ENCODE results near the gene MYEOV.

MYEOV gene

DNA sequence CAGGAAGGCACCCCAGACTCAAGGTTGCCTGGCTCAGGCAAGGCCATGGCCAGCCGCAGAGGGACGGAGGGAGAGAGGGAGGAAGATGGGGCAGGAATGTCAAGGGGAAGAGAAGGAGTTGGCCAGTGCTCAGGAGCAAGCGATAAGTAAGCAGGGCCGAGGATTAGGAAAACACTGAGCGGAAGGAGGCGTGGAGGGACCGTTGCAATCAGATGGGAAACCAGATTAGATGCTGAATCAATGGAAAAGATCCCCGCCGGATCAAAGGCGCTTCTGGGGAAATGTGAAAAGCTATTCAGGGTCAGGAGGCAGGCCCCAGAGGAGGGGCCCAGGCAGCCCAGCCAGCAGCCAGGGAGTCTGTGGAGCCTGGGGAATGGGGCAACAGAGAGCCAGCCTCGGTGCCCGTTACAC, 26.6 kb upstream of the MYEOV start:
- intact Hi-C loops (cut with DNase I; ENCODE audit: low total_unique reads) = no loop called here
- Histone ChIP-seq H3K4me3 (no peak overlapping the region), H3K27ac (no peak overlapping the region), H3K9me3 (no peaks in the 10 kb centered on the region), H3K4me1 (no peaks in the 10 kb centered on the region), H3K36me3 (no peaks in the 10 kb centered on the region), H3K27me3 (no peaks in the 10 kb centered on the region)
- TF ChIP-seq, protein P1, sequence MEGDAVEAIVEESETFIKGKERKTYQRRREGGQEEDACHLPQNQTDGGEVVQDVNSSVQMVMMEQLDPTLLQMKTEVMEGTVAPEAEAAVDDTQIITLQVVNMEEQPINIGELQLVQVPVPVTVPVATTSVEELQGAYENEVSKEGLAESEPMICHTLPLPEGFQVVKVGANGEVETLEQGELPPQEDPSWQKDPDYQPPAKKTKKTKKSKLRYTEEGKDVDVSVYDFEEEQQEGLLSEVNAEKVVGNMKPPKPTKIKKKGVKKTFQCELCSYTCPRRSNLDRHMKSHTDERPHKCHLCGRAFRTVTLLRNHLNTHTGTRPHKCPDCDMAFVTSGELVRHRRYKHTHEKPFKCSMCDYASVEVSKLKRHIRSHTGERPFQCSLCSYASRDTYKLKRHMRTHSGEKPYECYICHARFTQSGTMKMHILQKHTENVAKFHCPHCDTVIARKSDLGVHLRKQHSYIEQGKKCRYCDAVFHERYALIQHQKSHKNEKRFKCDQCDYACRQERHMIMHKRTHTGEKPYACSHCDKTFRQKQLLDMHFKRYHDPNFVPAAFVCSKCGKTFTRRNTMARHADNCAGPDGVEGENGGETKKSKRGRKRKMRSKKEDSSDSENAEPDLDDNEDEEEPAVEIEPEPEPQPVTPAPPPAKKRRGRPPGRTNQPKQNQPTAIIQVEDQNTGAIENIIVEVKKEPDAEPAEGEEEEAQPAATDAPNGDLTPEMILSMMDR (IDR thresholded peaks at IDR 0.05) = no peak
- DNase-seq = no peak

DNA sequence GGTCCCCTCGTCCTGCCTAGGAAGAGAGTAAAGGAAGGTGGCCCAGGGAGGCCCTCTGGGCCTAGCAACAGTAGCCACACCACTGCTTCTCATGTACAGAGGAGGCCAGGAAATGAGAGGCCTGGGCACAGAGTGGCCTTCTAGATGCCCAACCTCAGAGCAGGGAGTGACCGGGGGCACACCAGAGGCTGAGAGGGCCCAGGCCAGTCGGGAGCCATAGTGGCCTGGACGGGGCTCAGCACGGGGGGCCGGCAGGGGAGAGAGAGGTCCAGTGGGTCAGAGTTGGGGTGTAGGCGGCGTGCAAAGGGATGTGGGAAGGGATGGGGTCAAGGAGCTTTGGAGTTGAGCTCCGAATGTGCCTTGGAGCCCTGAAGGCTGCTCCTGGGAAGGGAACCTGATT, 25.0 kb upstream of the MYEOV start:
- no peaks in the 10 kb centered on the region for H3K36me3 ChIP-seq
- TF ChIP-seq, protein P1 (IDR thresholded peaks at IDR 0.05) = no peak
- no peaks in the 10 kb centered on the region for H3K9me3 ChIP-seq
- DNase-seq = no peak
- H3K27me3 ChIP-seq = no peaks in the 10 kb centered on the region
- no peaks in the 10 kb centered on the region for H3K4me1 ChIP-seq
- H3K4me3 ChIP-seq = no peak overlapping the region
- intact Hi-C loops (cut with DNase I; ENCODE audit: low total_unique reads) = no loop called here
- no peak overlapping the region for H3K27ac ChIP-seq

DNA sequence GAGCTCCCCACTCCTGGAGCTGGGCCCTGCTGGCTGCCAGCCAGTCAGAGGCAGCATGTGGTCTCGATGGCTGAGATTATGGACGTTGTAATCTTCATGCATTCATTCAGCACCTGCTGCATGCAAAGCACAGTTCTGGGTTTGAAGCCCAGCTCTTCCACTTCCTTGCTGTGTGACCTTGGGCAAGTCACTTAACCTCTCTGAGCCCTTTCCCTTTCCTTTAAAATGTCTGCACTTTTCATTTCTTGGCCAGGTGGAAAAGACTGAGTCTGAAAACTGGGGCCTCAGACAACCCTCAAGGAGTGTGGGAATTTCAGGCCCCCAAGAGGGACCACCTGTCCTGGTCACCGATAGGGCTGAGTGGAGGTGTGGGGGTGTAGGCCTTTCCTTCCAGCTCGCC, 24.6 kb upstream of the MYEOV start:
- Histone ChIP-seq H3K27me3 (no peaks in the 10 kb centered on the region), H3K9me3 (no peaks in the 10 kb centered on the region), H3K27ac (no peak overlapping the region), H3K4me1 (no peaks in the 10 kb centered on the region), H3K4me3 (no peak overlapping the region), H3K36me3 (no peaks in the 10 kb centered on the region)
- DNase-seq = no peak
- TF ChIP-seq, protein P1 (IDR thresholded peaks at IDR 0.05) = no peak
- intact Hi-C loops (cut with DNase I; ENCODE audit: low total_unique reads) = no loop called here

DNA sequence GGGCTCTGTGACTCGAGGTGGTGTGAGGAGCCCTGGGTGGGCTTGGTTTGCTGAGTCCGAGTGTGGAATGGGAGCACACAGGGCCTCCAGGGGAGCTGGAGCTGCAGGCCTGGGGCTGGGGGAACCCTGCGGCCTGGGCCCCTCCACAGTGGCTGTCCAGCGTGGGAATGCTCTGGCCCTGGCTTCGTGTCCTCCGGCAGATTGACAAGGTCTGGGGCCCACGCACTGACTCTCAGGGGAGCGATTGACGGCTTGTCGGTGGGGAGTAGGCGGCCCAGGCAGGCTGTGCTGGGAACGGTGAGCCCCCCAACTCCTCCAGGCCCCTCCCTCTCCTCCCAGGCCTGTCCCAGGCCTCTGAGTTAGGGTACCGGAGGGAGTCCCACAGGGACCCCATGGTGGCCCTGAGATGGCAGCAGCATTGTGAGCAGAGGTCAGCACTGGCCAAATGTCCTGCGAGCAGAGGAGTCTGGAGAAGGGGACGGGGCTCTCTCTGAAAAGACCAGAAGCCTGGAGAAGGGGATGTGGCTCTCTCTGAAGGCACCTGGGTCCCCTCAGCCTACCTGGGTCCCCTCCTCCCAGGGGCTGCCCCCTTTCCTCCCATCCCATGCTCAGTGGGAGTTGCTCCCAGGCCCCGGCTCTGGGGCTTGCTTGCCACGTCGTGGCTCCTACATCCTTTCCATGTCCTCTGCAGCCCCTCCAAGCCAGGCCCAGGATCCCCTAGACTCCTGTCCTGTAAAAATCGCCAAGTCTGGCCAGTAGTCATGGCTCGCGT, 23.8 kb upstream of the MYEOV start:
- Histone ChIP-seq H3K27ac (no peak overlapping the region), H3K27me3 (no peaks in the 10 kb centered on the region), H3K4me3 (no peak overlapping the region), H3K9me3 (no peaks in the 10 kb centered on the region), H3K4me1 (no peaks in the 10 kb centered on the region), H3K36me3 (no peaks in the 10 kb centered on the region)
- TF ChIP-seq, protein P1 (IDR thresholded peaks at IDR 0.05) = no peak
- no peak for DNase-seq
- intact Hi-C loops (cut with DNase I; ENCODE audit: low total_unique reads) = no loop called here

DNA sequence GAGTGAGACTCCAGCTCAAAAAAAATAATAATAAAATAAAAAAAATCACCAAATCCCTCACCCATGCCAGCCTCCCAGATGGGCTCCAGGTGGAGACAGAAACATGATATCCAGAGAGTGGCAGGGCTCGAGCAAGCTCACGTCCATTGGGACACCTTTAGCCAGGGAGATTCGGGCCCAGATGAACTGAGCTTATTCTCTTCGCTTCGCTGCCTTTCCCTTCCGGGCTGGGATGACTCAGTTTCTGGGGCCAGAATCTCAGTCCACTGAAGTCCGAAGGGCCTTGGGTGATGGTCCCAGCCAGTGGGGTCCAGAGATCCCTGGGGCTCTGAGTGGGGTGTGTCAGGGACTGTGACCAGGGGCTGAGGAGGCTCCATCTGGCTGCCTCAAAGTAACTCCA, 23.0 kb upstream of the MYEOV start:
- TF ChIP-seq, protein P1 (IDR thresholded peaks at IDR 0.05) = no peak
- H3K9me3 ChIP-seq = no peaks in the 10 kb centered on the region
- H3K4me1 ChIP-seq = no peaks in the 10 kb centered on the region
- DNase-seq = no peak
- no peaks in the 10 kb centered on the region for H3K36me3 ChIP-seq
- H3K4me3 ChIP-seq = no peak overlapping the region
- no peak overlapping the region for H3K27ac ChIP-seq
- H3K27me3 ChIP-seq = no peaks in the 10 kb centered on the region
- intact Hi-C loops (cut with DNase I; ENCODE audit: low total_unique reads) = no loop called here
